Endothelial cell of umbilical vein (primary cell): ENCODE data around the gene SRP68. TPM values are rescaled to one million over a fixed set of nuclear protein-coding genes. Genes with fewer than 3 reads are reported as not detected.

ENCODE experiments used
- BruUV-seq: library from RNA; stranded (reverse); fragments of 400-500 nt; replicated peaks from 2 replicates; lab custom pipeline; 2021; lab: Mats Ljungman, UMichigan
- CTCF ChIA-PET: fragments of 300-600, 350-600 bp; sonication (Branson Sonifier 250); formaldehyde crosslinking; loops from one replicate; lab custom pipeline; 2021; ENCODE audit warnings: antibody characterized with exemption, inconsistent platforms; lab: Charles Lee
- POLR2A ChIA-PET: fragments of 300-600, 350-600 bp; sonication (Branson Sonifier 250); formaldehyde crosslinking; loops from one replicate; lab custom pipeline; 2021; ENCODE audit warnings: antibody characterized with exemption, inconsistent platforms; lab: Charles Lee
- DNase-seq: peaks from one replicate; pipeline ENCODE4 v3.0.0-alpha.2; 2011; ENCODE audit warnings: low read depth, low spot score
- FAIRE-seq: peaks from 2 replicates; lab custom pipeline; 2011; peaks lifted over from hg19 to GRCh38; lab: Jason Lieb, UNC
- H2AFZ ChIP-seq: 2 replicates; pipeline ENCODE4 v1.6.0; 2012; ENCODE audit warnings: low read depth, low read length, control low read depth, inconsistent platforms
- H3K27ac ChIP-seq: 2 replicates; pipeline ENCODE4 v1.5.1; 2011; ENCODE audit warnings: low read depth, mild to moderate bottlenecking, control low read depth, low read length, moderate library complexity; ENCODE audit not compliant: insufficient read depth
- H3K27me3 ChIP-seq, 2 experiments: 2 replicates each; pipeline versions ENCODE4 v1.6.0 to v1.6.1; 2011; ENCODE audit warnings: low read length in 2 of 2, mixed read lengths in 1 of 2; ENCODE audit not compliant: control insufficient read depth in 2 of 2, insufficient read depth in 2 of 2
- H3K36me3 ChIP-seq, 2 experiments: 2 replicates in 1 of 2; 3 replicates in 1 of 2; pipeline ENCODE4 v1.5.1; 2011; ENCODE audit warnings: low read length in 2 of 2, mild to moderate bottlenecking in 1 of 2, moderate library complexity in 1 of 2; ENCODE audit not compliant: control insufficient read depth in 2 of 2, insufficient read depth in 2 of 2; ENCODE audit errors: extremely low read depth in 1 of 2
- H3K4me1 ChIP-seq: 3 replicates; pipeline ENCODE4 v1.5.1; 2011; ENCODE audit warnings: mild to moderate bottlenecking, low read length; ENCODE audit not compliant: control insufficient read depth, insufficient read depth; ENCODE audit errors: extremely low read depth
- H3K4me2 ChIP-seq: 2 replicates; pipeline ENCODE4 v1.6.1; 2011; ENCODE audit warnings: low read length, control low read depth, mixed read lengths; ENCODE audit not compliant: insufficient read depth
- H3K4me3 ChIP-seq, 3 experiments: fragments of 200-600 bp in 1 of 3; sonication (generic), shearing (Covaris generic) in 1 of 3; replicated peaks in 1 of 3; 2 replicates each; pipeline ENCODE4 v1.5.1; 2011 to 2016; ENCODE audit warnings: control low read depth in 3 of 3, low read length in 3 of 3, mild to moderate bottlenecking in 2 of 3, inconsistent platforms in 1 of 3, low read depth in 1 of 3, moderate library complexity in 1 of 3; ENCODE audit not compliant: insufficient read depth in 1 of 3
- H3K79me2 ChIP-seq: 2 replicates; pipeline ENCODE4 v1.6.0; 2012; ENCODE audit warnings: low read length, inconsistent platforms; ENCODE audit not compliant: control insufficient read depth, insufficient read depth
- H3K9ac ChIP-seq: replicated peaks from 2 replicates; pipeline ENCODE3; 2011; ENCODE audit warnings: low read length, control low read depth; ENCODE audit not compliant: insufficient read depth; ENCODE audit errors: extremely low read depth
- H3K9me1 ChIP-seq: replicated peaks from 3 replicates; pipeline ENCODE4 v1.6.0; 2011; ENCODE audit warnings: mild to moderate bottlenecking, low read length; ENCODE audit not compliant: control insufficient read depth, insufficient read depth; ENCODE audit errors: extremely low read depth
- H3K9me3 ChIP-seq: replicated peaks from 2 replicates; pipeline ENCODE4 v1.5.1; 2012; ENCODE audit warnings: low read length, inconsistent platforms; ENCODE audit not compliant: control insufficient read depth, insufficient read depth
- H4K20me1 ChIP-seq: replicated peaks from 2 replicates; pipeline ENCODE3; 2011; ENCODE audit warnings: mild to moderate bottlenecking, low read length; ENCODE audit not compliant: control insufficient read depth, insufficient read depth; ENCODE audit errors: extremely low read depth
- CTCF ChIP-seq, 2 donors: IDR thresholded peaks; 1 replicate in 1 of 2; 2 replicates in 1 of 2; pipeline ENCODE4 v1.5.1; 2011; ENCODE audit warnings: low read length in 2 of 2, mild to moderate bottlenecking in 2 of 2, moderate library complexity in 2 of 2, control low read depth in 1 of 2, inconsistent platforms in 1 of 2, low read depth in 1 of 2; ENCODE audit not compliant: insufficient read depth in 1 of 2; ENCODE audit errors: extremely low read depth in 1 of 2
- EZH2 ChIP-seq: IDR thresholded peaks from 2 replicates; pipeline ENCODE4 v1.6.1; 2012; ENCODE audit warnings: borderline replicate concordance, low read depth, mild to moderate bottlenecking, moderate library complexity, low read length, inconsistent platforms; ENCODE audit not compliant: severe bottlenecking
- FOS ChIP-seq: IDR thresholded peaks from 2 replicates; pipeline ENCODE4 v1.6.1; 2011; ENCODE audit warnings: mild to moderate bottlenecking, low read length, moderate library complexity, borderline replicate concordance; ENCODE audit not compliant: insufficient read depth
- GATA2 ChIP-seq: IDR thresholded peaks from 2 replicates; pipeline ENCODE4 v1.7.0; 2011; ENCODE audit warnings: low read depth, mild to moderate bottlenecking, moderate library complexity, mixed read lengths, low read length; ENCODE audit not compliant: insufficient read length, insufficient read depth
- JUN ChIP-seq: IDR thresholded peaks from 2 replicates; pipeline ENCODE4 v1.6.1; 2011; ENCODE audit warnings: borderline replicate concordance, low read depth; ENCODE audit not compliant: insufficient read length, insufficient read depth
- MAX ChIP-seq: IDR thresholded peaks from 2 replicates; pipeline ENCODE4 v1.6.1; 2011; ENCODE audit not compliant: insufficient read depth, insufficient read length
- MYC ChIP-seq: IDR thresholded peaks from one replicate; pipeline ENCODE4 v1.6.1; 2011; ENCODE audit warnings: mild to moderate bottlenecking, low read depth, low read length
- POLR2A ChIP-seq: IDR thresholded peaks from 2 replicates; pipeline ENCODE4 v1.6.1; 2012; ENCODE audit warnings: low read depth, mild to moderate bottlenecking, control low read depth, low read length
- POLR2AphosphoS5 ChIP-seq: IDR thresholded peaks from 2 replicates; pipeline ENCODE4 v1.6.1; 2012; ENCODE audit warnings: low read depth, mild to moderate bottlenecking, control low read depth, low read length, moderate library complexity; ENCODE audit not compliant: insufficient read depth
- dilution Hi-C: fragments of 300-500 bp; cut with MboI; formaldehyde crosslinking; loops from one replicate; pipeline ENCODE4 v1.15.0; 2019; ENCODE audit warnings: low sequenced_read_pairs; ENCODE audit not compliant: extremely low pct_ligation_motif_present
- intact Hi-C: fragments of 100-400 bp; cut with micrococcal nuclease; formaldehyde crosslinking; loops from one replicate; pipeline ENCODE4 v1.10.0; 2022
- polyA plus RNA-seq, 4 experiments: library from polyadenylated mRNA; depleted of rRNA in 3 of 4; stranded (reverse) in 3 of 4; unstranded in 1 of 4; fragments of >200 nt; gene quantifications; 2 replicates each; pipeline versions ENCODE4 v1.2.1 to v1.2.3, GENCODE V29; 2011 to 2012; ENCODE audit warnings: missing spikeins in 1 of 4
- total RNA-seq: library from RNA; stranded (reverse); gene quantifications from 2 replicates; pipeline ENCODE4 v1.2.3, GENCODE V29; 2021

Gene SRP68
- total and polyA plus RNA-seq, 2 donors (not counting 3 experiments of a cell fraction or from before 2014, with no cell fraction given) = 64.6 to 81.7 TPM

GRCh38 chr17:76008630-76009425 lies 63.5 kb downstream of the SRP68 start:
- Histone ChIP-seq H2AFZ (no peak overlapping the region), H3K27me3 (no peaks in the 10 kb centered on the region), H3K79me2 (no peaks in the 10 kb centered on the region), H3K9me1 (no peaks in the 10 kb centered on the region), H3K4me2 (no peak overlapping the region), H3K36me3 (no peaks in the 10 kb centered on the region), H3K9me3 (no peaks in the 10 kb centered on the region), H3K9ac (no peak overlapping the region), H3K27ac (no peak overlapping the region), H4K20me1 (no peaks in the 10 kb centered on the region), H3K4me1 (no peaks in the 10 kb centered on the region), H3K4me3 (no peak overlapping the region)
- no TSS peak for BruUV-seq
- CTCF ChIA-PET = interaction anchor here (0.9 to 4.6 kb wide), 8 partner anchors 10 to 281 kb away, joined by 3 to 35 read pairs (median 4); partner anchors contain the start of genes CDK3 and MRPL38
- dilution Hi-C loops (no loop called here), intact Hi-C loops (loop anchor here (10.0 kb wide), 1 partner anchor 234 kb away; a partner anchor contains a TSS)
- DNase-seq = no peak
- no peak for FAIRE-seq
- POLR2A ChIA-PET = no interaction called here
- TF ChIP-seq MAX = no peak
- TF ChIP-seq MYC = no peak
- TF ChIP-seq POLR2A = no peak

GRCh38 chr17:76008208-76008607 lies 64.1 kb downstream of the SRP68 start:
- ChIA-PET POLR2A (no interaction called here), CTCF (interaction anchor here (1.0 to 4.6 kb wide), 4 partner anchors 9 to 103 kb away, joined by 3 to 35 read pairs (median 13); partner anchors contain the start of genes CDK3 and MRPL38)
- Histone ChIP-seq H3K4me3 (no peak overlapping the region), H3K27me3 (no peaks in the 10 kb centered on the region), H3K9ac (no peak overlapping the region), H3K9me3 (no peaks in the 10 kb centered on the region), H3K36me3 (no peaks in the 10 kb centered on the region), H2AFZ (no peak overlapping the region), H3K4me2 (no peak overlapping the region), H3K79me2 (no peaks in the 10 kb centered on the region), H3K9me1 (no peaks in the 10 kb centered on the region), H3K4me1 (no peaks in the 10 kb centered on the region), H4K20me1 (no peaks in the 10 kb centered on the region), H3K27ac (no peak overlapping the region)
- TF ChIP-seq MAX (no peak), CTCF (IDR thresholded peaks at IDR 0.05; ENCODE audit: extremely low read depth in 1 of 2, insufficient read depth in 1 of 2, low read depth in 1 of 2, low read length in 2 of 2) (no peak), GATA2 (no peak), EZH2 (no peak), FOS (no peak), MYC (no peak), POLR2AphosphoS5 (no peak), JUN (no peak), POLR2A (no peak)
- FAIRE-seq (no peak), DNase-seq (no peak)
- dilution Hi-C loops = no loop called here
- intact Hi-C loops = loop anchor here (10.0 kb wide), 1 partner anchor 233 kb away; a partner anchor contains a TSS
- no TSS peak for BruUV-seq
